GM12892 (cell line): Measurements from ENCODE around the gene EXOC6B.

ENCODE experiments used
- DNase-seq: peaks from one replicate; pipeline ENCODE4 v3.0.0; 2011; ENCODE audit not compliant: insufficient read length
- FAIRE-seq: peaks from 2 replicates; lab custom pipeline; 2011; peaks lifted over from hg19 to GRCh38; lab: Jason Lieb, UNC
- POLR2A ChIP-seq: IDR thresholded peaks from 2 replicates; pipeline ENCODE4 v1.6.1; 2011; ENCODE audit warnings: low read depth, low read length, control low read depth
- POLR2AphosphoS5 ChIP-seq: IDR thresholded peaks from 2 replicates; pipeline ENCODE4 v1.6.1; 2011; ENCODE audit warnings: low read depth, low read length, control low read depth
- TAF1 ChIP-seq: IDR thresholded peaks from 2 replicates; pipeline ENCODE4 v1.6.1; 2011; ENCODE audit warnings: low read depth, mild to moderate bottlenecking, control low read depth, low read length, borderline replicate concordance

The EXOC6B gene

DNA sequence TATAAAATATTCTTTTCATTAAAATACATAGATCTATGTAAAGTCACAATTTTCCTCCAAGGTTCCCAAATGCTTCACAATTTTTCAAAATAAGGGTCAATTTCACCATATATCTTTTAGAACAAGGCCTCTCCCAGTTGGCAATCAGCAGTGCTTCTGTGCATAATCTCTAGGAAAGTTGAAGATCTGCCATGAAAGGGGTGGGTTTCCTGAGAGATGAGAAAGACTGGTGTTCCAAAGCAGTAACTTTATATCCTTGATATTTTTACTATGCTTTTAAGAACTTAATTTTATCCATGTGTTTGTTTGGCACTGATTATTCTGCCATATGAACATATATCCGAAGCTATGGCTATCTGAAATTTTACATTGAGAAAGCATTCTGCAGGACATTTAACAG lies 478.8 kb downstream of the EXOC6B start:
- FAIRE-seq = no peak
- DNase-seq = no peak
- TF ChIP-seq POLR2A (no peak), POLR2AphosphoS5 (no peak), TAF1 (no peak)

DNA sequence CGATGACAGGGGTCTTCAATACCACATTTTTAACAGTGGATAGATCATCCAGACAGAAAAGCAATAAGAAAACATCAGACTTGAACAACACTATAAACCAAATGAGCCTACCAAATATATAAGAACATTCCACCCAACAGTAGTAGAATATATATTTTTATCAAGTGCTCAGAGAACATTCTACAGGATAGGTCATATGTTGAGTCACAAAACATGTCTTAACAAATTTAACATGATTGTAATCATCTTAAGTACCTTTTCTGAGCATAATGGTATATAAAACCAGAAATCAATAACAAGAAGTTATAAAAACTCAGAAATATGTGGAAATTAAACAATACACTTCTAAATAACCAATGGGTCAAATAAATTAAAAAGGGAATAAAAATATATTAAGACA lies 484.2 kb downstream of the EXOC6B start:
- DNase-seq (no peak), FAIRE-seq (no peak)
- TF ChIP-seq TAF1 = no peak
- no peak for TF ChIP-seq POLR2AphosphoS5
- TF ChIP-seq POLR2A = no peak

- DNase-seq (no peak), FAIRE-seq (no peak)
- no peak for TF ChIP-seq POLR2AphosphoS5
- TF ChIP-seq POLR2A = no peak
- no peak for TF ChIP-seq TAF1
Observed at GRCh38 chr2:72340665-72341064, 485.2 kb downstream of the EXOC6B start.

DNA sequence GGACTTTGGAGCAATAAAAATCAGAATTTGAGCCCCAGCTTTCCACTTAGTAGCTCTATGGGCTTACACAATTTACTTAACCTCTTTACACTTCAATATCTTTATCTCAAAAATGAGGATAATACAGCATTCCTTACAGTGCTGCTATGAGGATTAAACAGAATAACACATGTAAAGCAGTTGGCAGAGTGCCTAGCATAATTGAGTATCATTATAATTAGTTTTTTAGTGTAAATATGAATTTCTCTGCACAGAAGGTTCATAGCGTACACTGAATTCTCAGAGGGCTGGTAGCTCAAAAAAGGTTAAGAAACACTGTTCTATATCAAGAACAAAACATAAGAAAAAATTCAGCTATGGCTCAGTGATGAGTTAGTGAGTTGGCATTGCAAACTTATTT lies 487.8 kb downstream of the EXOC6B start:
- no peak for DNase-seq
- TF ChIP-seq POLR2AphosphoS5 = no peak
- no peak for TF ChIP-seq TAF1
- TF ChIP-seq POLR2A = no peak
- FAIRE-seq = no peak

DNA sequence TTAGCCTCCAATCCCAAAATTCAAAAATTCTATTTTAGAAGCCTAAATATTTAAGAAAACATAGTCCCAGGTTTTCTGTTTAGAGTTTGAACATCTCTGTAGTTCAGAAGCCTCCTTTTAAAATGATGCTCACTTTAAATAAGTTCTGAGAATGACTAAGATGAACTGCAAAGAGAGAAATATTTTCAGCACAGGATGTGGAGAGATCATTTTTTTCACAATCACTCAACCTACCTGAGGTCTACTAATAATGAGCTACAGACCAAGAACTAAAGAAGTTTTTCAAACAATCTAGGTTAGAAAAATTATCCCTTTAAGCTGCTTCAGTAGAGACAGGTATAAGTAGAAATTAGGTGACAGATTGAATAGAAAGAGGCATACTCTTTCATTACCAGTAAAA lies 493.1 kb downstream of the EXOC6B start:
- FAIRE-seq (no peak), DNase-seq (no peak)
- TF ChIP-seq POLR2A (no peak), POLR2AphosphoS5 (no peak), TAF1 (no peak)

DNA sequence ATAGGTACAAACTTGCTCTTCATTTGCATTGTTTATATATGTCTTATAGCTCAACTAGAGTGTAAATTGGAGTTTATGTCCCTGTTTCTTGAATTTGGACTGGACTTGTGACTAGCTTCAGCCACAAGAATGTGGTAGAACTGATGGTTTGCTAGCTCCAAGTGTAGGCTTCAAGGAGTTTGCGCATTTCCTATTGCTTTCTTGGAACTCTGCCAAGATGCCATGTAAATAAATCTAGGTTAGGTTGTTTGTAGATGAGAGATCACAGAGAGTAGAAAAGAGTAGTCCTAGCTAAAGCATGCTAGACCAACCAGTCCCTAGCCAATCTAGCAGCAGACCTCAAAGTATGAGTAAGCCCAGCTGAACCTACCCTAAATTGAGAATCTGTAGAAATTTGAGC lies 495.2 kb downstream of the EXOC6B start:
- TF ChIP-seq POLR2AphosphoS5 (no peak), TAF1 (no peak), POLR2A (no peak)
- no peak for FAIRE-seq
- no peak for DNase-seq

GRCh38 chr2:72326759-72327158 lies 499.1 kb downstream of the EXOC6B start:
- DNase-seq (no peak), FAIRE-seq (no peak)
- TF ChIP-seq POLR2A (no peak), TAF1 (no peak), POLR2AphosphoS5 (no peak)

DNA sequence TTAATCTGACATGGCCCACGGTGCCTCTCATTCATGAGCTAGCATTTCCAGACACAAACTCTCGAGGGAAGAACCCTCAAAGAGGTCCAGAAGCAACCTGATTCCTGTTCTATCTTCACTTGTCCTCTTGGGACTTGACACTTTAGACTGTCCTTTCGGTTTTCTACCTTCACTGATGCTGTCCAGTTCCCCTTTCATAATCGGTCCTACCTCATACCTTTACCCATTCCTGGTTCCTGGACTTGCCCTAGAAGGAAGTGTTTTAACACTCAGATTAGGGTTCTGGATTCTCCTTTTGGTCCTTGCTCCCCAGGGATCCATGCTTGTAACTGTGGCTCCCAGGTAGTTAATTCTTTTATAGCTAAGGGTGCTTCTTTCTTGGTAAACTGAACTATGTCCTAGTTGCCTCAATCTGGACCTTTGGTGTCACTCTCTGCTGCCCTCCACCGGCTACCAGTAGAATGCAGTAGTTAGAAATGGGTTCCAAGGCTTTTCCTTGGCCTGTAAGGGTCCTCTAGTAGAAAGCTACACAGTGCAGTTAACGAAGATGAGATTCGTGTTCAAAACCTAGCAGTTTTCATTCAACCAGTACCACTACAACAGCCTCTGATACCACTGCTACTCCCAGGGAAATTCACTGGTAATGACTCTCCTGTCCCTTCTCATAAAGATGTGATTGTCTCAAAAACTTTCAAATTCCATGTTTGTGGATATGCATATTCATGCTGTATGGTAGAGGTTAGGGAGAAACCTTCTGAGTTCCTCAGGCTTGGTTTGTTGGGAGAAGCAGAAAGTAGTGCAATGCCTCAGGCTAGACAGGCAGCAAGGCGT lies 500.0 kb downstream of the EXOC6B start:
- DNase-seq (no peak), FAIRE-seq (no peak)
- no peak for TF ChIP-seq POLR2A
- no peak for TF ChIP-seq POLR2AphosphoS5
- no peak for TF ChIP-seq TAF1

DNA sequence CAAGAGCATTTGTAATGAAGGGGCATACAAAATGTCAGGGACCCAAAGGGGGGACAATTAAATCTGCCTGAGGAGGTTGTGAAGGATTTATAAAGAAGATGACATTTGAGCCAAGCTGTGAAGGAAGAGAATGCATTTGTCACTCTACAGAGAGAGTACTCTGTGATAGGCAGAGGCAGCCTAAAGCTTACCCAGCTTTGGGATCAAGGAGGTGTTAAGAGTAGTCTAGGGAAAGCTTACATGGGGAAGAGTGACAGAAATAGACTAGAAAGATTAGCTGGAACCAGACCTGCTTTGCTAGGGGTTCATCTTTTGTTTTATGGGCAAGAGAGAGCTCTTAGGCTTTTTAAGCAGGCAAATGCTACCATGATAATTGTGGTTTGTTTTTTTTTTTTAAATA lies 509.1 kb downstream of the EXOC6B start:
- FAIRE-seq (no peak), DNase-seq (no peak)
- no peak for TF ChIP-seq POLR2AphosphoS5
- no peak for TF ChIP-seq POLR2A
- no peak for TF ChIP-seq TAF1

GRCh38 chr2:72300147-72300684 lies 525.6 kb downstream of the EXOC6B start:
- FAIRE-seq = no peak
- TF ChIP-seq POLR2A (no peak), POLR2AphosphoS5 (no peak), TAF1 (no peak)

GRCh38 chr2:72293620-72294019 lies 532.2 kb downstream of the EXOC6B start:
- TF ChIP-seq POLR2AphosphoS5 (no peak), POLR2A (no peak), TAF1 (no peak)
- FAIRE-seq (no peak), DNase-seq (no peak)

More at GRCh38 chr2:72300147-72300684, 525.6 kb downstream of the EXOC6B start:
- DNase-seq = no peak

- TF ChIP-seq POLR2AphosphoS5 (no peak), POLR2A (no peak), TAF1 (no peak)
- DNase-seq = no peak
- no peak for FAIRE-seq
Observed at GRCh38 chr2:72292433-72292832, 533.4 kb downstream of the EXOC6B start.
